Breast epithelium (tissue), 4 donors: ENCODE measurements around the gene DMD. TPM values are rescaled to one million over a fixed set of nuclear protein-coding genes. Genes with fewer than 3 reads are reported as not detected.

ENCODE experiments used
- DNase-seq, 2 donors: peaks; one replicate each; pipeline ENCODE4 v3.0.0-alpha.2; 2019; ENCODE audit warnings: low spot score in 2 of 2
- H3K27ac ChIP-seq, 2 donors: fragments of 200-600 bp; sonication (generic) in 1 of 2; one replicate each; pipeline ENCODE4 v1.5.1; 2016 to 2019; ENCODE audit warnings: mild to moderate bottlenecking in 1 of 2
- H3K27me3 ChIP-seq, 2 donors: fragments of 200-600 bp; sonication (generic) in 1 of 2; one replicate each; pipeline versions ENCODE4 v1.5.1 to v1.6.0; 2017 to 2019; ENCODE audit warnings: control low read depth in 1 of 2, mild to moderate bottlenecking in 1 of 2
- H3K36me3 ChIP-seq: fragments of 200-600 bp; one replicate; pipeline ENCODE4 v1.5.1; 2019
- H3K4me1 ChIP-seq, 2 donors: fragments of 200-600 bp; sonication (generic); one replicate each; pipeline ENCODE4 v1.5.1; 2016 to 2019; ENCODE audit warnings: control low read depth in 1 of 2
- H3K4me3 ChIP-seq, 3 donors: fragments of 200-600 bp; sonication (generic); 1 replicate in 2 of 3; 2 replicates in 1 of 3; pipeline ENCODE4 v1.5.1; 2016 to 2019; ENCODE audit warnings: mild to moderate bottlenecking in 3 of 3, moderate library complexity in 2 of 3
- H3K9me3 ChIP-seq, 2 donors: fragments of 200-600 bp; sonication (generic) in 1 of 2; one replicate each; pipeline ENCODE4 v1.5.1; 2016 to 2019; ENCODE audit warnings: control low read depth in 1 of 2
- POLR2A ChIP-seq: fragments of 450-650 bp; IDR thresholded peaks from one replicate; pipeline ENCODE4 v1.6.1; 2016; ENCODE audit warnings: antibody characterized with exemption, mild to moderate bottlenecking, moderate library complexity
- POLR2AphosphoS5 ChIP-seq, 3 donors: sonication (generic); formaldehyde crosslinking; IDR thresholded peaks; one replicate each; pipeline ENCODE4 v1.6.1; 2017; ENCODE audit warnings: antibody characterized with exemption in 3 of 3
- intact Hi-C: fragments of 100-400 bp; cut with DNase I; formaldehyde crosslinking; loops from one replicate; pipeline ENCODE4 v1.15.1; 2023; ENCODE audit warnings: low total_unique reads
- total RNA-seq, 3 donors: library from RNA; depleted of rRNA; stranded (reverse); fragments of >200 nt; gene quantifications; one replicate each; pipeline ENCODE4 v1.1.0, GENCODE V29; 2016
- TF ChIP-seq, protein P1 (sequence below), 3 donors: fragments of 450-650 bp; IDR thresholded peaks; one replicate each; pipeline ENCODE4 v1.5.1; 2016 to 2017; ENCODE audit warnings: antibody characterized with exemption in 3 of 3, mild to moderate bottlenecking in 3 of 3, moderate library complexity in 3 of 3

DMD gene
- total RNA-seq, 3 donors from 2014 or later, result 57.0 to 135 (median 65.2) TPM

- Histone ChIP-seq H3K36me3 (no peaks in the 10 kb centered on the region), H3K27me3 (peaks cover 0 to 13% of the 10 kb centered on the region in 2 donors), H3K27ac (no peak overlapping the region), H3K9me3 (no peaks in the 10 kb centered on the region), H3K4me1 (no peaks in the 10 kb centered on the region), H3K4me3 (no peak overlapping the region)
- intact Hi-C loops, result no loop called here
- TF ChIP-seq POLR2A (no peak), POLR2AphosphoS5 (IDR thresholded peaks at IDR 0.05) (no peak)
- no peak for DNase-seq
Observed at GRCh38 chrX:31252133-31252532, 1959.2 kb downstream of the DMD start.

- TF ChIP-seq POLR2AphosphoS5 (IDR thresholded peaks at IDR 0.05) (no peak), POLR2A (no peak)
- TF ChIP-seq, protein P1, sequence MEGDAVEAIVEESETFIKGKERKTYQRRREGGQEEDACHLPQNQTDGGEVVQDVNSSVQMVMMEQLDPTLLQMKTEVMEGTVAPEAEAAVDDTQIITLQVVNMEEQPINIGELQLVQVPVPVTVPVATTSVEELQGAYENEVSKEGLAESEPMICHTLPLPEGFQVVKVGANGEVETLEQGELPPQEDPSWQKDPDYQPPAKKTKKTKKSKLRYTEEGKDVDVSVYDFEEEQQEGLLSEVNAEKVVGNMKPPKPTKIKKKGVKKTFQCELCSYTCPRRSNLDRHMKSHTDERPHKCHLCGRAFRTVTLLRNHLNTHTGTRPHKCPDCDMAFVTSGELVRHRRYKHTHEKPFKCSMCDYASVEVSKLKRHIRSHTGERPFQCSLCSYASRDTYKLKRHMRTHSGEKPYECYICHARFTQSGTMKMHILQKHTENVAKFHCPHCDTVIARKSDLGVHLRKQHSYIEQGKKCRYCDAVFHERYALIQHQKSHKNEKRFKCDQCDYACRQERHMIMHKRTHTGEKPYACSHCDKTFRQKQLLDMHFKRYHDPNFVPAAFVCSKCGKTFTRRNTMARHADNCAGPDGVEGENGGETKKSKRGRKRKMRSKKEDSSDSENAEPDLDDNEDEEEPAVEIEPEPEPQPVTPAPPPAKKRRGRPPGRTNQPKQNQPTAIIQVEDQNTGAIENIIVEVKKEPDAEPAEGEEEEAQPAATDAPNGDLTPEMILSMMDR (IDR thresholded peaks at IDR 0.05), result no peak
- intact Hi-C loops, result no loop called here
- H3K27me3 ChIP-seq, result peaks cover 0 to 11% of the 10 kb centered on the region in 2 donors
- H3K9me3 ChIP-seq, result no peaks in the 10 kb centered on the region
- no peaks in the 10 kb centered on the region for H3K36me3 ChIP-seq
- H3K4me3 ChIP-seq, result no peak overlapping the region
- H3K4me1 ChIP-seq, result no peaks in the 10 kb centered on the region
- no peak overlapping the region for H3K27ac ChIP-seq
- no peak for DNase-seq
Observed at GRCh38 chrX:31251336-31251735, 1960.0 kb downstream of the DMD start.

GRCh38 chrX:31245714-31246113 lies 1965.6 kb downstream of the DMD start:
- H3K4me1 ChIP-seq, result no peaks in the 10 kb centered on the region
- H3K27ac ChIP-seq, result no peak overlapping the region
- H3K36me3 ChIP-seq, result no peaks in the 10 kb centered on the region
- no peak for DNase-seq
- H3K27me3 ChIP-seq, result peaks cover 0 to 11% of the 10 kb centered on the region in 2 donors
- TF ChIP-seq, protein P1 (IDR thresholded peaks at IDR 0.05), result no peak
- TF ChIP-seq POLR2A, result no peak
- no peak for TF ChIP-seq POLR2AphosphoS5 (IDR thresholded peaks at IDR 0.05)
- no peaks in the 10 kb centered on the region for H3K9me3 ChIP-seq
- intact Hi-C loops, result no loop called here
- no peak overlapping the region for H3K4me3 ChIP-seq

DNA sequence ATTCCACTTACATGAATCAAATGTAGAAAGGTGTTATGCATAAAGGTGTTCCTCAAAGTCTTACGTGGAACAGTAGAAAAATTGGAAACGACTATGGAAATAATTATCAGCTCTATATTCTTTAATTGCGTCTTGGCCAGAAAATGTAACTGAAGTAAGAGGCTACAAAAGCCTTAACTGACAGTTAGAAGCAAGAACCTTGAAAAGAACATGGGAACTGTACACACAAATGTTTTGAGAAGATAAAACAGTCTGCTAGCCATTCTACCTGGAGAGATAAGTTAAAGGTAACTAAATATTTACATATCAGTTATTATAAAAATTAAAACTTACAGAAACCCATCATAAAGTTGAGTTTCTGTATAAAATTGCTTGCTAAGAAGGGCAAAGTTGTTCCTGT lies 1967.5 kb downstream of the DMD start:
- Histone ChIP-seq H3K4me1 (no peaks in the 10 kb centered on the region), H3K36me3 (no peaks in the 10 kb centered on the region), H3K27ac (no peak overlapping the region), H3K9me3 (no peaks in the 10 kb centered on the region), H3K4me3 (no peak overlapping the region), H3K27me3 (peaks cover 0 to 6% of the 10 kb centered on the region in 2 donors)
- DNase-seq, result no peak
- intact Hi-C loops, result no loop called here
- TF ChIP-seq, protein P1 (IDR thresholded peaks at IDR 0.05), result no peak
- TF ChIP-seq POLR2A, result no peak

GRCh38 chrX:31240982-31241381 lies 1970.4 kb downstream of the DMD start:
- intact Hi-C loops, result no loop called here
- TF ChIP-seq POLR2A (no peak), POLR2AphosphoS5 (IDR thresholded peaks at IDR 0.05) (no peak)
- TF ChIP-seq, protein P1 (IDR thresholded peaks at IDR 0.05), result no peak

DNA sequence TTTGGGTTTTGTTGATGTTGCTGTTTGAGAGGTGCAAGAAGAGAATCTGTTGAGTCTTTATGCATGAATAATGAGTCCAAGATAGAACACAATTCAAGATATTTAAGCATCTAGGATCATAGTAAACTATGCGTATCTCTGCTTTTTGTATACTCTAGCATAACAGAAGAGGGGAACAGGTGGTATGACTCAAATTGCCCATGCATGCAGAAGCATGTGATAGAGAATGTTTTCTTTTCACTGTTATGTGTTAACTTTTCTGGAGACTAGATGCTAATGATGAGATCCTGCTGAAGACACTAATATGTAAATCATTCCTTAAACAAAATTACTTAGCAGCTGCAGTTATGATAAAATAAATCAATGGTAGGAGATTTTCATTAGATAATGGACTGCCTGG lies 1974.2 kb downstream of the DMD start:
- Histone ChIP-seq H3K27ac (no peak overlapping the region), H3K4me3 (no peak overlapping the region), H3K27me3 (peaks cover 0 to 8% of the 10 kb centered on the region in 2 donors), H3K9me3 (no peaks in the 10 kb centered on the region), H3K36me3 (no peaks in the 10 kb centered on the region), H3K4me1 (no peaks in the 10 kb centered on the region)
- TF ChIP-seq POLR2A (no peak), POLR2AphosphoS5 (IDR thresholded peaks at IDR 0.05) (no peak)
- TF ChIP-seq, protein P1 (IDR thresholded peaks at IDR 0.05), result no peak
- intact Hi-C loops, result no loop called here
- no peak for DNase-seq

More at GRCh38 chrX:31240982-31241381, 1970.4 kb downstream of the DMD start:
- no peak overlapping the region for H3K4me3 ChIP-seq
- DNase-seq, result no peak
- H3K27ac ChIP-seq, result no peak overlapping the region
- no peaks in the 10 kb centered on the region for H3K36me3 ChIP-seq
- peaks cover 0 to 8% of the 10 kb centered on the region in 2 donors for H3K27me3 ChIP-seq
- H3K4me1 ChIP-seq, result no peaks in the 10 kb centered on the region
- no peaks in the 10 kb centered on the region for H3K9me3 ChIP-seq
